H1 (cell line): Measurements from ENCODE around the gene RAET1L. TPM values are rescaled to one million over a fixed set of nuclear protein-coding genes. Genes with fewer than 3 reads are reported as not detected.

Experiments
- CTCF ChIA-PET: fragments of 300-600 bp; sonication (Branson Sonifier 250); formaldehyde crosslinking; loops from one replicate; lab custom pipeline; 2021; ENCODE audit not compliant: partially characterized antibody; lab: Charles Lee
- POLR2A ChIA-PET: fragments of 300-600 bp; sonication (Branson Sonifier 250); formaldehyde crosslinking; loops from one replicate; lab custom pipeline; 2021; ENCODE audit warnings: inconsistent platforms; ENCODE audit not compliant: partially characterized antibody; lab: Charles Lee
- DNase-seq, 2 experiments: peaks; one replicate each; pipeline versions ENCODE4 v3.0.0 to v3.0.0-alpha.2; 2010 to 2022; ENCODE audit warnings: low spot score in 2 of 2, low read depth in 1 of 2, mixed read lengths in 1 of 2
- FAIRE-seq: peaks from 2 replicates; lab custom pipeline; 2011; peaks lifted over from hg19 to GRCh38; lab: Jason Lieb, UNC
- H2AFZ ChIP-seq: 2 replicates; pipeline ENCODE4 v1.8.1; 2012; ENCODE audit warnings: low read length, inconsistent platforms
- H2AK5ac ChIP-seq: 2 replicates; pipeline ENCODE4 v1.6.1; 2013; ENCODE audit warnings: low read depth, low read length
- H2BK120ac ChIP-seq: replicated peaks from 2 replicates; pipeline ENCODE3; 2013; ENCODE audit warnings: low read depth, low read length, inconsistent platforms
- H2BK12ac ChIP-seq: 2 replicates; pipeline ENCODE4 v1.6.1; 2013; ENCODE audit warnings: low read depth, low read length
- H2BK15ac ChIP-seq: 2 replicates; pipeline ENCODE4 v1.6.1; 2013; ENCODE audit warnings: low read length
- H2BK20ac ChIP-seq: 2 replicates; pipeline ENCODE4 v1.6.1; 2013; ENCODE audit warnings: low read length
- H2BK5ac ChIP-seq: 2 replicates; pipeline ENCODE4 v1.6.1; 2013; ENCODE audit warnings: low read depth, low read length
- H3K14ac ChIP-seq: 2 replicates; pipeline ENCODE4 v1.6.1; 2013; ENCODE audit warnings: inconsistent platforms; ENCODE audit not compliant: insufficient read length
- H3K18ac ChIP-seq: 2 replicates; pipeline ENCODE4 v1.6.1; 2013; ENCODE audit warnings: low read length; ENCODE audit errors: extremely low read depth
- H3K23ac ChIP-seq: 2 replicates; pipeline ENCODE4 v1.6.1; 2013; ENCODE audit warnings: inconsistent platforms; ENCODE audit not compliant: insufficient read length
- H3K23me2 ChIP-seq: 2 replicates; pipeline ENCODE4 v1.6.1; 2013; ENCODE audit warnings: low read depth, low read length
- H3K27ac ChIP-seq: 2 replicates; pipeline ENCODE4 v1.6.1; 2011; ENCODE audit warnings: low read depth, low read length, inconsistent platforms
- H3K27me3 ChIP-seq, 4 experiments: replicated peaks in 1 of 4; 1 replicate in 1 of 4; 2 replicates in 3 of 4; pipeline versions ENCODE4 v1.6.1 to v1.8.1; 2011 to 2013; ENCODE audit warnings: low read length in 3 of 4, mild to moderate bottlenecking in 3 of 4, inconsistent platforms in 2 of 4, mixed read lengths in 2 of 4, moderate library complexity in 1 of 4; ENCODE audit not compliant: control insufficient read depth in 3 of 4, insufficient read depth in 3 of 4; ENCODE audit errors: extremely low read depth in 1 of 4
- H3K36me3 ChIP-seq, 4 experiments: 2 replicates each; pipeline versions ENCODE4 v1.6.1 to v1.8.1; 2011 to 2013; ENCODE audit warnings: mild to moderate bottlenecking in 4 of 4, low read length in 3 of 4, moderate library complexity in 2 of 4, control low read depth in 1 of 4, inconsistent platforms in 1 of 4; ENCODE audit not compliant: insufficient read depth in 4 of 4, control insufficient read depth in 2 of 4
- H3K4ac ChIP-seq: replicated peaks from 2 replicates; pipeline ENCODE3; 2013; ENCODE audit warnings: low read length, low read depth, mixed read lengths, inconsistent platforms; ENCODE audit not compliant: insufficient read length
- H3K4me1 ChIP-seq, 4 experiments: replicated peaks in 1 of 4; 1 replicate in 1 of 4; 2 replicates in 3 of 4; pipeline versions ENCODE4 v1.6.1 to v1.8.1; 2011 to 2013; ENCODE audit warnings: low read length in 3 of 4, inconsistent platforms in 2 of 4, mixed read lengths in 1 of 4; ENCODE audit not compliant: insufficient read depth in 4 of 4, control insufficient read depth in 3 of 4
- H3K4me2 ChIP-seq, 2 experiments: 2 replicates each; pipeline versions ENCODE4 v1.6.1 to v1.8.1; 2011 to 2013; ENCODE audit warnings: low read depth in 2 of 2, low read length in 2 of 2, control low read depth in 1 of 2, inconsistent platforms in 1 of 2, mild to moderate bottlenecking in 1 of 2; ENCODE audit not compliant: insufficient read depth in 1 of 2
- H3K4me3 ChIP-seq, 4 experiments: fragments of 200-600, 300-600 bp in 1 of 4; sonication (generic), shearing (Covaris generic), sonication (Bioruptor Twin) in 1 of 4; 2 replicates each; pipeline versions ENCODE4 v1.5.1 to v1.8.1; 2011 to 2016; ENCODE audit warnings: low read length in 4 of 4, low read depth in 3 of 4, control low read depth in 2 of 4, inconsistent platforms in 2 of 4, mild to moderate bottlenecking in 2 of 4, mixed read lengths in 1 of 4, moderate library complexity in 1 of 4; ENCODE audit not compliant: insufficient read depth in 2 of 4; ENCODE audit errors: extremely low read depth in 1 of 4
- H3K56ac ChIP-seq: replicated peaks from 2 replicates; pipeline ENCODE3; 2013; ENCODE audit warnings: low read depth, mild to moderate bottlenecking, mixed read lengths, low read length, inconsistent platforms; ENCODE audit not compliant: insufficient read length
- H3K79me1 ChIP-seq: 2 replicates; pipeline ENCODE4 v1.6.1; 2013; ENCODE audit warnings: low read depth, low read length, control low read depth
- H3K79me2 ChIP-seq, 2 experiments: 2 replicates each; pipeline versions ENCODE4 v1.6.1 to v1.8.1; 2012 to 2013; ENCODE audit warnings: low read length in 2 of 2, mild to moderate bottlenecking in 2 of 2, inconsistent platforms in 1 of 2; ENCODE audit not compliant: insufficient read depth in 2 of 2, control insufficient read depth in 1 of 2
- H3K9ac ChIP-seq, 4 experiments: replicated peaks in 1 of 4; 1 replicate in 1 of 4; 2 replicates in 3 of 4; pipeline versions ENCODE4 v1.6.1 to v1.8.1; 2011 to 2013; ENCODE audit warnings: low read depth in 3 of 4, low read length in 3 of 4, control low read depth in 2 of 4, mild to moderate bottlenecking in 2 of 4, moderate library complexity in 2 of 4, inconsistent platforms in 1 of 4; ENCODE audit errors: extremely low read depth in 1 of 4
- H3K9me3 ChIP-seq, 2 experiments: 2 replicates each; pipeline versions ENCODE4 v1.6.1 to v1.8.1; 2012 to 2013; ENCODE audit warnings: mild to moderate bottlenecking in 2 of 2, moderate library complexity in 2 of 2, control low read depth in 1 of 2, inconsistent platforms in 1 of 2, low read depth in 1 of 2, low read length in 1 of 2, mixed read lengths in 1 of 2; ENCODE audit not compliant: insufficient read depth in 2 of 2
- H4K20me1 ChIP-seq, 2 experiments: replicated peaks in 1 of 2; 2 replicates each; pipeline versions ENCODE3 to v1.8.1; 2011 to 2013; ENCODE audit warnings: inconsistent platforms in 2 of 2, low read length in 2 of 2, mild to moderate bottlenecking in 1 of 2; ENCODE audit not compliant: insufficient read depth in 2 of 2, control insufficient read depth in 1 of 2
- H4K5ac ChIP-seq: 2 replicates; pipeline ENCODE4 v1.6.1; 2013; ENCODE audit warnings: low read length, low read depth, mixed read lengths, inconsistent platforms; ENCODE audit not compliant: insufficient read length
- H4K8ac ChIP-seq: 2 replicates; pipeline ENCODE4 v1.8.0; 2013; ENCODE audit warnings: mild to moderate bottlenecking, moderate library complexity, low read length, inconsistent platforms; ENCODE audit not compliant: insufficient read depth; ENCODE audit errors: extremely low read depth
- H4K91ac ChIP-seq: replicated peaks from 2 replicates; pipeline ENCODE3; 2013; ENCODE audit warnings: low read length, mixed read lengths, inconsistent platforms; ENCODE audit not compliant: insufficient read length
- EP300 ChIP-seq, 2 experiments: IDR thresholded peaks; 1 replicate in 1 of 2; 2 replicates in 1 of 2; pipeline ENCODE4 v1.6.1; 2011 to 2012; ENCODE audit warnings: low read depth in 2 of 2, low read length in 2 of 2, mild to moderate bottlenecking in 2 of 2, borderline replicate concordance in 1 of 2, inconsistent platforms in 1 of 2, moderate library complexity in 1 of 2
- HDAC6 ChIP-seq: IDR thresholded peaks from one replicate; pipeline ENCODE4 v1.7.1; 2012; ENCODE audit warnings: low read depth, mild to moderate bottlenecking, inconsistent platforms, low read length, moderate library complexity
- KDM5A ChIP-seq: fragments of 200-600 bp; IDR thresholded peaks from 2 replicates; pipeline ENCODE4 v1.7.1; 2012; ENCODE audit warnings: mild to moderate bottlenecking, low read length, inconsistent platforms, mixed read lengths
- POLR2AphosphoS5 ChIP-seq: IDR thresholded peaks from 2 replicates; pipeline ENCODE4 v1.6.1; 2011; ENCODE audit warnings: low read depth, low read length
- SAP30 ChIP-seq: fragments of 300-600 bp; sonication (generic); IDR thresholded peaks from 2 replicates; pipeline ENCODE4 v1.7.1; 2012; ENCODE audit warnings: low read length, moderate library complexity, mild to moderate bottlenecking, inconsistent platforms; ENCODE audit not compliant: insufficient read depth, insufficient replicate concordance
- SIN3A ChIP-seq, 2 experiments: IDR thresholded peaks in 1 of 2; conservative IDR thresholded peaks in 1 of 2; 2 replicates each; pipeline ENCODE4 v1.6.1; 2011 to 2012; ENCODE audit warnings: low read length in 2 of 2, improper control_type of control experiment in 1 of 2, low read depth in 1 of 2, mild to moderate bottlenecking in 1 of 2
- SRF ChIP-seq: IDR thresholded peaks from 2 replicates; pipeline ENCODE4 v1.6.1; 2011; ENCODE audit warnings: mild to moderate bottlenecking, low read depth, low read length, moderate library complexity
- SUZ12 ChIP-seq: fragments of 200-600 bp; sonication (generic); IDR thresholded peaks from 2 replicates; pipeline ENCODE4 v1.6.1; 2012; ENCODE audit warnings: mild to moderate bottlenecking, inconsistent platforms, low read length, moderate library complexity, mixed read lengths
- YY1 ChIP-seq: IDR thresholded peaks from 2 replicates; pipeline ENCODE4 v1.6.1; 2011; ENCODE audit warnings: low read depth, mild to moderate bottlenecking, low read length
- WGBS, 2 experiments: shearing (Covaris generic) in 1 of 2; methylation state at CpG; one replicate each; pipeline versions ENCODE4 v1.1.6 to v1.1.7; 2013 to 2015; ENCODE audit warnings: low lambda C conversion rate in 2 of 2, mixed read lengths in 2 of 2, inconsistent platforms in 1 of 2, low coverage in 1 of 2, missing lambda C conversion rate in 1 of 2; ENCODE audit not compliant: insufficient replicate concordance in 2 of 2, insufficient coverage in 1 of 2, insufficient read length in 1 of 2; ENCODE audit errors: extremely low coverage in 1 of 2, missing lambda C conversion rate in 1 of 2; 5-methylcytosine and 5-hydroxymethylcytosine counted together
- polyA plus RNA-seq, 7 experiments: library from polyadenylated mRNA; depleted of rRNA in 3 of 7; stranded (reverse) in 5 of 7; unstranded in 2 of 7; fragments of >200 nt in 5 of 7; fragments of 200-250 nt in 2 of 7; gene quantifications; 1 replicate in 5 of 7; 2 replicates in 1 of 7; 4 replicates in 1 of 7; pipeline versions ENCODE4 v1.2.1 to v1.2.3, GENCODE V29; 2011 to 2013; ENCODE audit warnings: missing spikeins in 2 of 7, mixed read lengths in 2 of 7
- total RNA-seq: library from RNA; stranded (reverse); fragmentation: NEBNext Ultra II Directional; extraction: Animal tissue kit (Norgen Biotek cat#: 25700); gene quantifications from 2 replicates; pipeline ENCODE4 v1.2.1, GENCODE V29; 2021

RAET1L gene
- total and polyA plus RNA-seq, 2 of the 8 experiments (the other 6 are each of a cell fraction or from before 2014, with no cell fraction given): not detected

- Histone ChIP-seq H3K23ac (no peak overlapping the region), H2BK15ac (no peak overlapping the region), H3K27ac (no peak overlapping the region), H3K36me3 (no peaks in the 10 kb centered on the region), H3K23me2 (no peaks in the 10 kb centered on the region), H3K4me2 (no peak overlapping the region), H3K14ac (no peak overlapping the region), H3K4me1 (peaks cover 0 to 3% (median 1%) of the 10 kb centered on the region in 4 experiments; a peak in 2 of 7 replicates), H4K91ac (no peak overlapping the region), H2BK5ac (no peak overlapping the region), H2AK5ac (no peak overlapping the region), H2AFZ (no peak overlapping the region), H3K56ac (no peak overlapping the region), H4K5ac (no peak overlapping the region), H3K27me3 (peaks cover 0 to under 1% (median under 1%) of the 10 kb centered on the region in 4 experiments; a peak in 3 of 7 replicates), H4K8ac (no peak overlapping the region), H3K4ac (no peak overlapping the region), H4K20me1 (peaks cover 0 to 1% of the 10 kb centered on the region in 2 experiments), H3K18ac (no peak overlapping the region), H3K9me3 (no peaks in the 10 kb centered on the region), H3K79me2 (no peaks in the 10 kb centered on the region), H2BK20ac (no peak overlapping the region), H3K79me1 (no peaks in the 10 kb centered on the region), H2BK120ac (no peak overlapping the region), H3K9ac (no peak overlapping the region), H3K4me3 (no peak overlapping the region), H2BK12ac (no peak overlapping the region)
- ChIA-PET POLR2A (no interaction called here), CTCF (interaction anchor here (1.2 to 7.6 kb wide), 3 partner anchors 259 to 321 kb away, joined by 3 to 52 read pairs (median 4); no protein-coding TSS in a partner anchor)
- FAIRE-seq: no peak
- DNase-seq: no peak
- TF ChIP-seq KDM5A: no peak
- TF ChIP-seq SAP30: no peak
- no peak for TF ChIP-seq SRF
- TF ChIP-seq SUZ12: no peak
- no peak for TF ChIP-seq EP300 (IDR thresholded peaks at IDR 0.05; ENCODE audit: borderline replicate concordance in 1 of 2, low read depth in 2 of 2, low read length in 2 of 2)
- no peak for TF ChIP-seq HDAC6
- no peak for TF ChIP-seq POLR2AphosphoS5
- no peak for TF ChIP-seq SIN3A (conservative IDR thresholded peaks at IDR 0.05 in 1 of 2, IDR thresholded peaks at IDR 0.05 in 1 of 2; ENCODE audit: low read depth in 1 of 2, low read length in 2 of 2)
- no peak for TF ChIP-seq YY1
- 79% methylated on average over 2 of the region's 2 CpGs; no CpG with 5 or more reads in 1 of the 2 experiments for WGBS, 2 experiments
Measured at GRCh38 chr6:150075034-150075421, 49.7 kb upstream of the RAET1L start.
